HuH-7 (cell line): ENCODE data around the gene GNS.
"Not testable (repeated sequence)": the region's sequence is repeated elsewhere in the genome, so short reads cannot be mapped to it uniquely, and the experiment has no call there.

Source experiments
- DNase-seq: peaks from one replicate; pipeline ENCODE4 v3.0.0; 2011; ENCODE audit warnings: low spot score

GNS gene

GRCh38 chr12:64779354-64779974 is 20.3 kb upstream of the GNS start:
- peak; percentile 48 for DNase-seq

GRCh38 chr12:64775147-64775736 is 16.0 kb upstream of the GNS start:
- not testable (repeated sequence) for DNase-seq

GRCh38 chr12:64773386-64773785 is 14.2 kb upstream of the GNS start:
- DNase-seq, result no peak

GRCh38 chr12:64767495-64767894 is 8.3 kb upstream of the GNS start:
- DNase-seq, result no peak

GRCh38 chr12:64760808-64761573 is 1.8 kb upstream of the GNS start:
- no peak for DNase-seq

GRCh38 chr12:64757771-64758170 is 1.4 kb downstream of the GNS start:
- DNase-seq, result no peak

- no peak for DNase-seq
Observed at GRCh38 chr12:64756376-64756775, 2.8 kb downstream of the GNS start.

- DNase-seq, result no peak
Observed at GRCh38 chr12:64753427-64753826, 5.8 kb downstream of the GNS start.

GRCh38 chr12:64752833-64753238 is 6.4 kb downstream of the GNS start:
- DNase-seq, result no peak

GRCh38 chr12:64752032-64752431 is 7.2 kb downstream of the GNS start:
- DNase-seq, result no peak

GRCh38 chr12:64749461-64750200 is 9.6 kb downstream of the GNS start:
- DNase-seq, result no peak

GRCh38 chr12:64747695-64748094 is 11.5 kb downstream of the GNS start:
- no peak for DNase-seq

- no peak for DNase-seq
Observed at GRCh38 chr12:64746663-64747062, 12.5 kb downstream of the GNS start.

- DNase-seq, result no peak
Observed at GRCh38 chr12:64745980-64746379, 13.2 kb downstream of the GNS start.

GRCh38 chr12:64745259-64745807 is 13.9 kb downstream of the GNS start:
- DNase-seq, result no peak

- DNase-seq, result no peak
Observed at GRCh38 chr12:64744422-64745258, 14.6 kb downstream of the GNS start.

- DNase-seq, result no peak
Observed at GRCh38 chr12:64743206-64743605, 16.0 kb downstream of the GNS start.

GRCh38 chr12:64742416-64742815 is 16.8 kb downstream of the GNS start:
- DNase-seq, result no peak

- no peak for DNase-seq
Observed at GRCh38 chr12:64740646-64741045, 18.6 kb downstream of the GNS start.

- no peak for DNase-seq
Observed at GRCh38 chr12:64739778-64740177, 19.4 kb downstream of the GNS start.

GRCh38 chr12:64737539-64737938 is 21.7 kb downstream of the GNS start:
- no peak for DNase-seq

- DNase-seq, result no peak
Observed at GRCh38 chr12:64736771-64737170, 22.4 kb downstream of the GNS start.
